GM19468 (cell line): ENCODE data around the gene DONSON.

Experiments
- ATAC-seq: cut with Tn5 transposase; IDR thresholded peaks from one replicate; pipeline ENCODE4 v1.9.1; 2021; ENCODE audit warnings: mild to moderate bottlenecking, moderate library complexity, moderate number of reproducible peaks; ENCODE audit not compliant: unreplicated experiment; ENCODE audit errors: extremely low read depth

The DONSON gene

DNA sequence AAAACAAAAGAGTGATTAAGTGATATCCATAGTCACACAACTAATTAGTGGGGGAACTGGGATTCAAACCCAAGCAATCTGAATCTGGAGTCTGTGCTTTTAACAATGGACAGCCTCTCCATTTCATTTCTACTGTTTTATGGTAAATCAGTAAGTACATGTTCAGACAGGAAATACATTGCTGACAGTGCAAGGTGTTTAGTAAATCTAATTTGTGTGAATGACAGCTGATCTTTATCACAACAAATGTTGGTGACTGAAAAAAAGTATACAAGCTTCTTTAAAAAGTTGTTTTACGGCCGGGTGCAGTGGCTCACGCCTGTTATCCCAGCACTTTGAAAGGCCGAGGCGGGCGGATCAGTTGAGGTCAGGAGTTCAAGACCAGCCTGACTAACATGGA lies 20.6 kb downstream of the DONSON start:
- no peak for ATAC-seq

DNA sequence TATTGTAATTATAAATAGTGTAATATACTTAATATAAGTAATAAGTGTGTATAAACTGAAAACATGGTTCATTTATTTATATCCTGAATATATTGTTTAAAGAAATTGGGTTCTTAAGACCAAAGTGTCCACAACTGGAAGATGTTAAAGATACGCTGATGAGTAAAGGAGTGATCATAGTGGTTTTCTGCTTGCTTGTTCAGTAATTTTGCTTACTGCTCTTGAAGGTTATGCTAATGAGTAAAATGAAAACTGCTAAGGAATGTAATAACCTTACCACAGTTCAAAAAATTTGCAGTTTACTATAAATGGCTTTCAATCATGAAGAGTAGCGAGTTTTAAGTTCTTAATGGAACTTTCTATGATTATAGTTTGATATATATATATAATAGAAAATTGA lies 22.0 kb downstream of the DONSON start:
- no peak for ATAC-seq

GRCh38 chr21:33562389-33562788 lies 26.1 kb downstream of the DONSON start:
- no peak for ATAC-seq

GRCh38 chr21:33561373-33561772 lies 27.1 kb downstream of the DONSON start:
- ATAC-seq: no peak

GRCh38 chr21:33560965-33561364 lies 27.5 kb downstream of the DONSON start:
- ATAC-seq: no peak

DNA sequence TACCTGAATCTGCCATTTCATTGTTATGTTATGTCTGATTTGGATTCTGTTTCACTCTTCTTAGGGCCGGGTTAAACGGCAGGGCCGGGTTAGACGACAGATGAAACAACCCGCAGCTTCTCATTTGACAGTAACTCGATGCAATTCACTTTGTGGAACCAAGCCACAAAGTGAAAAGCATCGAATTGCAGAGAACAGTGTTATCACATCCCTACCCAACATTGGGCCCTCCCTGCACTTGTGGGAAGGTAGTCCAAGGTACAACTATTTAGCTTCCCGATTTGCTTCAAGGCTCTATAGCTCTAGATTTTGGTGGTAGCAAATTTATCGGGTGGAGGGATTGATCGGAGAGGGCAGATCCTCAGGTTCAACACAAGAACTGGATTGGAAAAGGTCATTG lies 28.7 kb downstream of the DONSON start:
- no peak for ATAC-seq

GRCh38 chr21:33558777-33559421 lies 29.6 kb downstream of the DONSON start:
- no peak for ATAC-seq

DNA sequence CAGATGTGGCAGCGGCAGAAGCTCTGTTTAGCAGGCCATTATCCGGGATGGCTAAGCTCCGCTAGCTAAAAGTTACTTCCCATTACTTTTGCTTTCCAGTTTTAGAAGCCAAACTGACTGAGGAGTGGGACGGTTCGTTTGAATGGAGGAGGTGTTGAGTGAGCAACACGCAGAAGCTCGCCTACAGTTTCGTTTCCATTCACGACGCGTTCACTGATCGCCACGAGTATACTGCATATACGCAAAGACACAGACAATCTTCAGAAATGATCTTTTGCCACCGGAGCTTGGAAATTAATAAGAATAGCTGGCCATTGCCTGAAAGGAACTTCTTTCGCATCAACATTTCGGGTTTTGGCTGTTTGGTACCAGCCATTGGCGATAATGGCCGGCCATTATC lies 31.0 kb downstream of the DONSON start:
- no peak for ATAC-seq

GRCh38 chr21:33554982-33555344 lies 33.5 kb downstream of the DONSON start:
- ATAC-seq: no peak

GRCh38 chr21:33554236-33554981 lies 34.1 kb downstream of the DONSON start:
- no peak for ATAC-seq

DNA sequence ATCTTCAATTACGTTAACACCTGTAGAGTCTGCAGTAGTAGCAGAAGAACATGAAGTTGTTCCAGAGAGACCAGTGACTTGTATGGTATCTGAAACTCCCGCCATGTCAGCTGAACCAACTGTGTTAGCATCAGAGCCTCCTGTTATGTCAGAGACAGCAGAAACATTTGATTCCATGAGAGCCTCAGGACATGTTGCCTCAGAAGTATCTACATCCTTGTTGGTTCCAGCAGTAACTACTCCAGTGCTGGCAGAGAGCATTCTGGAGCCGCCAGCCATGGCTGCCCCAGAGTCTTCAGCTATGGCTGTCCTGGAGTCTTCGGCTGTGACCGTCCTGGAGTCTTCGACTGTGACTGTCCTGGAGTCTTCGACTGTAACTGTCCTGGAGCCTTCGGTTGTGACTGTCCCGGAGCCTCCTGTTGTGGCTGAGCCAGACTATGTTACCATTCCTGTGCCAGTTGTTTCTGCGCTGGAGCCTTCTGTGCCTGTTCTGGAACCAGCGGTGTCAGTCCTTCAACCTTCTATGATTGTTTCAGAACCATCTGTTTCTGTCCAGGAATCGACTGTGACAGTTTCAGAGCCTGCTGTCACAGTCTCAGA lies 35.4 kb downstream of the DONSON start:
- no peak for ATAC-seq

GRCh38 chr21:33552093-33552998 lies 36.1 kb downstream of the DONSON start:
- ATAC-seq: no peak

GRCh38 chr21:33551664-33552063 lies 36.8 kb downstream of the DONSON start:
- no peak for ATAC-seq

DNA sequence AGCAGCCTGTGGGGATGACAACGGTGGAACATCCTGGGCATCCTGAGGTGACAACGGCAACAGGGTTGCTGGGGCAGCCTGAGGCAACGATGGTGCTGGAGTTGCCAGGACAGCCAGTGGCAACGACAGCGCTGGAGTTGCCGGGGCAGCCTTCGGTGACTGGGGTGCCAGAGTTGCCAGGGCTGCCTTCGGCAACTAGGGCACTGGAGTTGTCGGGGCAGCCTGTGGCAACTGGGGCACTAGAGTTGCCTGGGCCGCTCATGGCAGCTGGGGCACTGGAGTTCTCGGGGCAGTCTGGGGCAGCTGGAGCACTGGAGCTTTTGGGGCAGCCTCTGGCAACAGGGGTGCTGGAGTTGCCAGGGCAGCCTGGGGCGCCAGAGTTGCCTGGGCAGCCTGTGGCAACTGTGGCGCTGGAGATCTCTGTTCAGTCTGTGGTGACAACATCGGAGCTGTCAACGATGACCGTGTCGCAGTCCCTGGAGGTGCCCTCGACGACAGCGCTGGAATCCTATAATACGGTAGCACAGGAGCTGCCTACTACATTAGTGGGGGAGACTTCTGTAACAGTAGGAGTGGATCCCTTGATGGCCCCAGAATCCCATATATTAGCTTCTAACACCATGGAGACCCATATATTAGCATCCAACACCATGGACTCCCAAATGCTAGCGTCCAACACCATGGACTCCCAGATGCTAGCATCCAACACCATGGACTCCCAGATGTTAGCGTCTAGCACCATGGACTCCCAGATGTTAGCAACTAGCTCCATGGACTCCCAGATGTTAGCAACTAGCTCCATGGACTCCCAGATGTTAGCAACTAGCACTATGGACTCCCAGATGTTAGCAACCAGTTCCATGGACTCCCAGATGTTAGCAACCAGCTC lies 37.5 kb downstream of the DONSON start:
- ATAC-seq: no peak

GRCh38 chr21:33549848-33550771 lies 38.4 kb downstream of the DONSON start:
- ATAC-seq: no peak

DNA sequence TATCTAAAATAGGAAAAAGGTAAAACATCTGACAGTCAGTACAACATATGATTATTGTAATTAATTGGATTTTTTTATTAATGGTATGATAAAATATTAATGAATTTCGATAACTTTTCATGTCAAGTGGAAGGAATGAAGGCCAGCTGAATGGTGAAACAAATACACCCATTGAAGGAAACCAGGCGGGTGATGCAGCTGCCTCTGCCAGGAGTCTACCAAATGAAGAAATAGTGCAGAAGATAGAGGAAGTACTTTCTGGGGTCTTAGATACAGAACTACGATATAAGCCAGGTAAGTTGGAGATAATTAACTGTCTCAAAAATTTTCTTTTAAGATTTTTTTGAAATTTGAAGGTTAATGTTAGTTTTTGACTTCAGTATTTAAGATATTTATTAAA lies 42.4 kb downstream of the DONSON start:
- ATAC-seq: no peak

DNA sequence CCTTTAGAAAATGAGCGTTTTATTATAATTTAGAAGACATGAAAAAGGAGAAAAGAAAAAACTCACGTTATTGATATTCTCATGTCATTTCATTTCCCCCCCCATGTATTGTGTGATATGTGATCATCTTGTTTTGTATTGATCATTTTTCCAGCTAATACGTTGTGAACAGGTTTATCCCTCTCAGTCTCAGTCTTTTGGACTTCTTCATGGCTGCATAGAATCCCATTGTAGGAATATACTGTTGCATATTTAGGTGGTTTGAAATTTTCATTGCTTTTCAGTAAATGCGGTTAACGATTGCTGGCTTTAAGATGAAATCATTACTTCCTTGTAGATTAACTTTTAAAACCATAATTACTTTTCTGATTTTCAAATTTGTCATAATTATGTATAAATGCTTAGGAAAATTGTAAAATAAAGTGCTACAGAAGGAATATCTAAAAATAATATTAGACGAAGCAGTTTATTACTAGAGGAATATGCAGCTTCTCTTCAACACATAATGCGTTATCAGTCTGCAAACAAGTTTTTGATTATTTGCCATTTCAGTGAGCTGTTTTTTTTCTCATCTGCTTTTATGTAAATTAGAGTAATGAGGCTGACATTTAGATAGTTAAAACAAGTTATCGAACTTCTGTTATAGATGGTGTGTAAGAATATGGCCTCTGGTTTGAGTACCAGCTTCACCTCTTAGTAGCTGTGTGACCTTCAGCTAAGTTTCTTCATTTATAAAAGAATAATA lies 43.9 kb downstream of the DONSON start:
- ATAC-seq: no peak
